HepG2 (cell line): ENCODE measurements around the gene ZNF212. TPM values are rescaled to one million over a fixed set of nuclear protein-coding genes. Genes with fewer than 3 reads are reported as not detected.

Experiments used
- ATAC-seq: fragments of 200-7000 bp; cut with Tn5 transposase; 3 replicates; pipeline ENCODE4 v1.9.1; 2020; ENCODE audit warnings: mild to moderate bottlenecking, moderate library complexity
- BruUV-seq: library from RNA; stranded (reverse); fragments of 400-500 nt; replicated peaks from 2 replicates; lab custom pipeline; 2021; lab: Mats Ljungman, UMichigan
- CTCF ChIA-PET: fragments of 300-600 bp; formaldehyde crosslinking; extraction: SDS; loops from one replicate; lab custom pipeline; 2021; ENCODE audit warnings: low total read pairs, inconsistent platforms, low intra/inter-chr PET ratio; lab: Yijun Ruan, JAX
- POLR2A ChIA-PET: fragments of 350-600 bp; sonication (Branson Sonifier 250); formaldehyde crosslinking; loops from one replicate; lab custom pipeline; 2020; ENCODE audit warnings: antibody characterized with exemption, inconsistent platforms; lab: Yijun Ruan, JAX
- DNase-seq: peaks from one replicate; pipeline ENCODE4 v3.0.0-alpha.2; 2015; ENCODE audit warnings: low spot score
- FAIRE-seq: peaks from 3 replicates; lab custom pipeline; 2011; peaks lifted over from hg19 to GRCh38; lab: Jason Lieb, UNC
- H2AFZ ChIP-seq: one replicate; pipeline ENCODE4 v1.6.1; 2011; ENCODE audit warnings: low read length, inconsistent platforms
- H3K27ac ChIP-seq: fragments of 300-600 bp; 3 replicates; pipeline ENCODE4 v1.8.0; 2011; ENCODE audit warnings: mixed run types, mild to moderate bottlenecking, mixed read lengths, low read length, inconsistent platforms; ENCODE audit not compliant: insufficient read depth; ENCODE audit errors: extremely low read length
- H3K27me3 ChIP-seq, 2 experiments: fragments of 200-600 bp in 1 of 2; 2 replicates in 1 of 2; 3 replicates in 1 of 2; pipeline versions ENCODE4 v1.6.0 to v1.8.0; 2011; ENCODE audit warnings: low read length in 2 of 2, mild to moderate bottlenecking in 2 of 2, moderate library complexity in 2 of 2, inconsistent platforms in 1 of 2; ENCODE audit not compliant: insufficient read depth in 2 of 2, control insufficient read depth in 1 of 2
- H3K36me3 ChIP-seq, 2 experiments: fragments of 200-600 bp in 1 of 2; replicated peaks in 1 of 2; 2 replicates in 1 of 2; 3 replicates in 1 of 2; pipeline versions ENCODE4 v1.5.1 to v1.8.0; 2011; ENCODE audit warnings: low read length in 2 of 2, inconsistent platforms in 1 of 2; ENCODE audit not compliant: insufficient read depth in 2 of 2, control insufficient read depth in 1 of 2
- H3K4me1 ChIP-seq: 2 replicates; pipeline ENCODE4 v1.5.1; 2012; ENCODE audit warnings: low read length, inconsistent platforms; ENCODE audit not compliant: insufficient read depth
- H3K4me2 ChIP-seq: 2 replicates; pipeline ENCODE4 v1.6.0; 2011; ENCODE audit warnings: low read depth, low read length, inconsistent platforms
- H3K4me3 ChIP-seq, 3 experiments: fragments of 200-600 bp in 1 of 3; sonication (generic), shearing (Covaris generic) in 1 of 3; replicated peaks in 1 of 3; 2 replicates each; pipeline ENCODE4 v1.5.1; 2011 to 2016; ENCODE audit warnings: low read length in 3 of 3, inconsistent platforms in 2 of 3, low read depth in 2 of 3, mild to moderate bottlenecking in 2 of 3, control low read depth in 1 of 3, mixed read lengths in 1 of 3; ENCODE audit not compliant: insufficient read depth in 1 of 3
- H3K79me2 ChIP-seq: one replicate; pipeline ENCODE4 v1.6.1; 2011; ENCODE audit warnings: low read length, inconsistent platforms; ENCODE audit not compliant: insufficient read depth
- H3K9ac ChIP-seq: 2 replicates; pipeline ENCODE4 v1.6.0; 2011; ENCODE audit warnings: mild to moderate bottlenecking, low read depth, low read length, inconsistent platforms; ENCODE audit not compliant: insufficient read depth
- H3K9me3 ChIP-seq: 2 replicates; pipeline ENCODE4 v1.5.1; 2012; ENCODE audit warnings: mild to moderate bottlenecking, low read length
- H4K20me1 ChIP-seq: 2 replicates; pipeline ENCODE4 v1.6.0; 2011; ENCODE audit warnings: inconsistent platforms, mild to moderate bottlenecking, low read length, moderate library complexity; ENCODE audit not compliant: insufficient read depth
- ARHGAP35 ChIP-seq: sonication (generic); formaldehyde crosslinking; IDR thresholded peaks from 2 replicates; pipeline ENCODE4 v1.9.0; 2022; ENCODE audit warnings: mild to moderate bottlenecking, inconsistent platforms, moderate library complexity, missing genetic modification reagents, borderline replicate concordance
- CERS6 ChIP-seq: sonication (generic); formaldehyde crosslinking; IDR thresholded peaks from 2 replicates; pipeline ENCODE4 v1.5.0; 2020; ENCODE audit warnings: missing genetic modification reagents
- HOXA9 ChIP-seq: sonication (generic); formaldehyde crosslinking; IDR thresholded peaks from 2 replicates; pipeline ENCODE4 v1.8.1; 2022; ENCODE audit warnings: missing genetic modification reagents, mild to moderate bottlenecking, moderate library complexity, borderline replicate concordance
- KLF15 ChIP-seq: sonication (generic); formaldehyde crosslinking; IDR thresholded peaks from 2 replicates; pipeline ENCODE4 v1.8.1; 2023; ENCODE audit warnings: borderline replicate concordance, mild to moderate bottlenecking, inconsistent platforms, missing genetic modification reagents, mixed read lengths
- NCOA2 ChIP-seq: sonication (generic); formaldehyde crosslinking; IDR thresholded peaks from 2 replicates; pipeline ENCODE4 v1.8.0; 2022; ENCODE audit warnings: inconsistent platforms
- PHF21A ChIP-seq: sonication (generic); formaldehyde crosslinking; IDR thresholded peaks from 2 replicates; pipeline ENCODE4 v1.5.0; 2020; ENCODE audit warnings: mild to moderate bottlenecking, missing genetic modification reagents
- SETDB1 ChIP-seq: sonication (generic); formaldehyde crosslinking; IDR thresholded peaks from 2 replicates; pipeline ENCODE4 v1.5.1; 2020; ENCODE audit warnings: missing genetic modification reagents, mild to moderate bottlenecking, borderline replicate concordance
- ZGPAT ChIP-seq: IDR thresholded peaks from 2 replicates; pipeline ENCODE4 v1.6.1; 2016; ENCODE audit warnings: mild to moderate bottlenecking
- ZNF460 ChIP-seq: sonication (generic); formaldehyde crosslinking; IDR thresholded peaks from 2 replicates; pipeline ENCODE4 v1.5.1; 2020; ENCODE audit warnings: missing genetic modification reagents, mild to moderate bottlenecking, borderline replicate concordance
- ZSCAN31 ChIP-seq: sonication (generic); formaldehyde crosslinking; IDR thresholded peaks from 2 replicates; pipeline ENCODE4 v1.5.0; 2020; ENCODE audit warnings: low read depth, mild to moderate bottlenecking, missing genetic modification reagents
- WGBS: methylation state at CpG from one replicate; pipeline ENCODE4 v1.1.6; 2017; ENCODE audit warnings: low lambda C conversion rate; 5-methylcytosine and 5-hydroxymethylcytosine counted together
- in situ Hi-C: cut with HindIII; loops from 2 replicates; pipeline ENCODE4 v1.10.0; 2017; ENCODE audit warnings: low pct_unique_long_range_greater_than_20kb; ENCODE audit not compliant: extremely low pct_ligation_motif_present
- intact Hi-C: fragments of 100-400 bp; cut with micrococcal nuclease; formaldehyde crosslinking; loops from one replicate; pipeline ENCODE4 v1.10.0; 2022; ENCODE audit not compliant: unreplicated experiment
- polyA plus RNA-seq, 8 experiments: library from polyadenylated mRNA; depleted of rRNA in 3 of 8; stranded (reverse) in 7 of 8; unstranded in 1 of 8; fragments of >200 nt; fragmentation: Illumina TruSeq in 4 of 8; extraction: Trizol in 4 of 8; gene quantifications; 2 replicates each; pipeline versions ENCODE4 v1.2.1 to v1.2.3, GENCODE V29; 2011 to 2016; ENCODE audit warnings: low read depth in 4 of 8, missing spikeins in 1 of 8, mixed read lengths in 1 of 8; ENCODE audit not compliant: insufficient read depth in 1 of 8
- total RNA-seq, 5 experiments: library from RNA; depleted of rRNA; stranded (reverse); fragments of >200 nt; fragmentation: Illumina TruSeq; extraction: Trizol; gene quantifications; 2 replicates each; pipeline ENCODE4 v1.2.3, GENCODE V29; 2016; ENCODE audit warnings: low read depth in 1 of 5

ZNF212 gene
- total and polyA plus RNA-seq, 2 of the 13 experiments (the other 11 are each of a cell fraction or from before 2014, with no cell fraction given) = 2.6 to 3.8 TPM

GRCh38 chr7:149297034-149297755, 57.7 kb downstream of the ZNF212 start:
- in situ Hi-C loops (no loop called here), intact Hi-C loops (no loop called here)
- BruUV-seq = no TSS peak
- H3K27me3 ChIP-seq = peaks cover 0 to 6% of the 10 kb centered on the region in 2 experiments; a peak in 1 of 5 replicates
- H3K36me3 ChIP-seq = peaks cover 0 to 2% of the 10 kb centered on the region in 2 experiments; a peak in 2 of 5 replicates
- TF ChIP-seq PHF21A (CRISPR knock-in tag) (no peak), SETDB1 (no peak), NCOA2 (CRISPR knock-in tag) (no peak), ZGPAT (no peak), KLF15 (CRISPR knock-in tag) (no peak), CERS6 (CRISPR knock-in tag) (no peak), HOXA9 (CRISPR knock-in tag) (no peak), ARHGAP35 (no peak), ZSCAN31 (no peak), ZNF460 (no peak)
- no peak overlapping the region for H3K27ac ChIP-seq
- POLR2A ChIA-PET = no interaction called here
- no peak overlapping the region for H3K9ac ChIP-seq
- H3K4me2 ChIP-seq = no peak overlapping the region
- no peaks in the 10 kb centered on the region for H3K4me1 ChIP-seq
- CTCF ChIA-PET = no interaction called here
- FAIRE-seq = no peak
- H2AFZ ChIP-seq = no peak overlapping the region
- H3K4me3 ChIP-seq = no peak overlapping the region
- H3K9me3 ChIP-seq = no peaks in the 10 kb centered on the region
- 58% methylated on average over 5 of the region's 5 CpGs for WGBS
- DNase-seq = no peak
- H4K20me1 ChIP-seq = no peaks in the 10 kb centered on the region
- no peak for ATAC-seq
- no peaks in the 10 kb centered on the region for H3K79me2 ChIP-seq
